ENCODE measurements around the gene ALG5. TPM values are rescaled to one million over a fixed set of nuclear protein-coding genes. Genes with fewer than 3 reads are reported as not detected.

Gene ALG5
- total and polyA plus RNA-seq, 2 of the 4 experiments (the other 2 are of a cell fraction): 19.4 to 21.9 TPM

- no peak overlapping the region for H3K4me3 ChIP-seq (ENCODE audit: insufficient read depth, low read depth, low read length)
- H4K20me1 ChIP-seq (ENCODE audit: insufficient read depth, low read length): no peaks in the 10 kb centered on the region
- H2AFZ ChIP-seq (replicated peaks; ENCODE audit: low read length, poor library complexity): no peak overlapping the region
- H3K79me1 ChIP-seq (ENCODE audit: low read depth in 1 of 2, low read length in 2 of 2): peaks cover 11 to 38% of the 10 kb centered on the region in 2 experiments
- H3K4me1 ChIP-seq (ENCODE audit: control insufficient read depth, insufficient read depth, low read length): peaks cover 4% of the 10 kb centered on the region
- no peak overlapping the region for H4K91ac ChIP-seq (ENCODE audit: insufficient read depth, low read depth, low read length)
- no peak overlapping the region for H3K9ac ChIP-seq (ENCODE audit: low read depth, low read length)
- no peaks in the 10 kb centered on the region for H3K9me3 ChIP-seq (ENCODE audit: control insufficient read depth, insufficient read depth, low read length)
- dilution Hi-C loops (cut with HindIII; ENCODE audit: low sequenced_read_pairs, unreplicated experiment): loop anchor here (25.0 kb wide), 1 partner anchor 130 kb away; no protein-coding TSS in a partner anchor
- no peak overlapping the region for H3K14ac ChIP-seq (replicated peaks; ENCODE audit: low read depth, low read length)
- ATAC-seq (ENCODE audit: low read depth): peak; percentile 77
- peaks cover 6% of the 10 kb centered on the region for H3K9me1 ChIP-seq (ENCODE audit: insufficient read depth, low read length)
- H3K36me3 ChIP-seq (ENCODE audit: control insufficient read depth, insufficient read depth, low read length): peaks cover 31% of the 10 kb centered on the region
- no peak overlapping the region for H2BK120ac ChIP-seq (ENCODE audit: low read depth, low read length)
- ChIA-PET CTCF (interaction anchor here (1.2 kb wide), 1 partner anchor 134 kb away, joined by 8 read pairs; no protein-coding TSS in a partner anchor), POLR2A (ENCODE audit: unreplicated experiment) (no interaction called here)
- no CpG with 5 or more reads among the region's 4 CpGs for WGBS, 2 experiments (ENCODE audit: extremely low coverage in 2 of 2, insufficient read length in 1 of 2)
- intact Hi-C loops (cut with micrococcal nuclease): loop anchor here (10.0 kb wide), 2 partner anchors 648 to 1018 kb away; partner anchors contain the start of gene SPART
- H2BK5ac ChIP-seq (ENCODE audit: low read depth, low read length, poor library complexity, severe bottlenecking): no peak overlapping the region
- H3K4ac ChIP-seq (ENCODE audit: low read depth, low read length): no peak overlapping the region
- no peak overlapping the region for H2BK15ac ChIP-seq (ENCODE audit: low read depth, low read length)
- H3K27me3 ChIP-seq (ENCODE audit: control insufficient read depth, insufficient read depth, low read length): no peaks in the 10 kb centered on the region
- H2AK9ac ChIP-seq (replicated peaks; ENCODE audit: low read depth, low read length, poor library complexity): no peak overlapping the region
- TF ChIP-seq USF2 (IDR thresholded peaks at IDR 0.05; ENCODE audit: low read depth, low read length) (no peak), MAFK (IDR thresholded peaks at IDR 0.05; ENCODE audit: low read depth, low read length) (no peak)
- no peak overlapping the region for H2AK5ac ChIP-seq (ENCODE audit: low read depth, low read length)
- H4K5ac ChIP-seq (ENCODE audit: low read depth, low read length): no peak overlapping the region
- in situ Hi-C loops (cut with MboI; ENCODE audit: low sequenced_read_pairs): loop anchor here (10.0 to 25.0 kb wide), 2 partner anchors 568 to 655 kb away; partner anchors contain the start of gene SPART
- H2BK20ac ChIP-seq (ENCODE audit: low read depth, low read length): no peak overlapping the region
- H3K23ac ChIP-seq (ENCODE audit: low read depth, low read length): no peak overlapping the region
- no peak overlapping the region for H3K27ac ChIP-seq (ENCODE audit: insufficient read depth, low read length)
- H4K8ac ChIP-seq (ENCODE audit: low read depth in 2 of 2, low read length in 2 of 2): no peak overlapping the region
- peak; percentile 22 for DNase-seq
- no peak overlapping the region for H3K56ac ChIP-seq (ENCODE audit: extremely low read depth, insufficient read depth, low read length)
- no TSS peak for BruUV-seq (replicated peaks)
- no peak overlapping the region for H3K4me2 ChIP-seq (ENCODE audit: low read depth, low read length)
- no peak overlapping the region for H3K18ac ChIP-seq (ENCODE audit: low read depth, low read length)
Observed at GRCh38 chr13:36992362-36992761, 6.8 kb downstream of the ALG5 start.

All from IMR-90 (cell line).